Skin of body (tissue), 2 donors: ENCODE results near the gene MYL5. TPM values are rescaled to one million over a fixed set of nuclear protein-coding genes. Genes with fewer than 3 reads are reported as not detected.
"Not testable (repeated sequence)": the region's sequence is repeated elsewhere in the genome, so short reads cannot be mapped to it uniquely, and the experiment has no call there.

Experiments
- DNase-seq: peaks from one replicate; lab custom pipeline; 2025; lab: John Stamatoyannopoulos, UW
- total RNA-seq: library from RNA; depleted of rRNA; stranded (reverse); fragments of >200 nt; gene quantifications from one replicate; pipeline ENCODE4 v1.2.3, GENCODE V29; 2014

The MYL5 gene
- total RNA-seq, 1 donor from 2014 or later: 94.6 TPM

DNA sequence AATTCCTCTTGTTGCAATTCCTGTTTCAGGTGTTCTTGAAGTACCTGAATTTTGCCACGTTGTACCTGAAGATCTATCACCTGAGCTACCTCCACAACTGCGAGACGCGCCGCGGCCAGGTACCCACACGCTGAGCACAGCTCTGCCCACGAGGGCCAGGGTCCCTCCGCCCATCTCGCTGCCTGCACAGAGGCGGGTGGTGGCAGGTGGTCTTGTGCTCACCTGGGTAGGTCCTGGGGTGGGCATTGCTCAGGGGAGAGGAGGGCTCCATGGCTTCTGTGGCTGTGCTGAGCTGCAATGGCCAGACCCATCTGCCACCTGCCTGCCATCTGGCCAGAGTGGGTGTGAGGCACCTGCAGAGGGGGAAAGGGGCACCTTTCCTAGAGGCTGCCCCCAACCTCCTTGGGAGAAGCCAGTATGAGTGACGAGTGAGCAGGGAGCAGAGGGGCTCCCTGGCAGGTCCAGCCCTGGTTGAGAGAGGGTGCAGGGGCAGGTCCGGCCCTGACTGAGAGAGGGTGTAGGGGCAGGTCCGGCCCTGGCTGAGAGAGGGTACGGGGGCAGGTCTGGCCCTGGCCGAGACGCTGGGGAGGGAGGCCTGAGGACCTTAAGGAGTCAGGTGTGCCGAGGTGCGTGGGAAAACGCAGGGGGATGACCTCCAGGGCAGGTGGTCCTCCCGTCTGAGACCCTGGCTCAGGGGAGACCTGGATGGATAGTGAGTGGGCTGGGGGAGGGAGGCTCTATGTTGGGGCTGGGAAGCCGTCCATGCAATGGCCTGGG lies 38.3 kb upstream of the MYL5 start:
- DNase-seq: no peak

DNA sequence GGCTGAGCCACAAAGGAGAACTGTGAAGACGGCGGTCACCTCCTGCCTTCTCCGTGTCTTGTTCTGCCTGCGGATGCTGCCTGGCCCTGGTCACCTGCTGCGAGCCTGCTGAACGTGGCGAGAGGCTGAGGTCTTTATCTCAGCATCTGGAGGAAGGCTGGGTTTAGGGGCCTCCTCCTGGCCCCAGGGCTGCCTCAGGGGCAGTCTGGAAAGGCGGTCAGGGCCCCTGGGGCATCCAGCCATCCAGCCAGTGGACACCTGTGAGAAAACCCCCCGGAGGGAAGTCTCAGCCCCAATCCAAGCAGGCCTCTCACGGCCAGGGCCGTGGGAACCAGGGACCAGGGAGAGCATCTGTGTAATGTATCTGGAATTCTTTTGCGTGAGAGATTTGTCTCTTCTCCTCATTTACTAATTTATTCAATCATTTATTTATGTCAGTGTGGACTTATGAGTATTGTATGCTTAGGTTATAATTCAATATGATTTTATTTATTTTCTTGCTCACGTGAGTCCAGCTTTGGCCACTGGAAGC lies 37.6 kb upstream of the MYL5 start:
- DNase-seq: no peak

DNA sequence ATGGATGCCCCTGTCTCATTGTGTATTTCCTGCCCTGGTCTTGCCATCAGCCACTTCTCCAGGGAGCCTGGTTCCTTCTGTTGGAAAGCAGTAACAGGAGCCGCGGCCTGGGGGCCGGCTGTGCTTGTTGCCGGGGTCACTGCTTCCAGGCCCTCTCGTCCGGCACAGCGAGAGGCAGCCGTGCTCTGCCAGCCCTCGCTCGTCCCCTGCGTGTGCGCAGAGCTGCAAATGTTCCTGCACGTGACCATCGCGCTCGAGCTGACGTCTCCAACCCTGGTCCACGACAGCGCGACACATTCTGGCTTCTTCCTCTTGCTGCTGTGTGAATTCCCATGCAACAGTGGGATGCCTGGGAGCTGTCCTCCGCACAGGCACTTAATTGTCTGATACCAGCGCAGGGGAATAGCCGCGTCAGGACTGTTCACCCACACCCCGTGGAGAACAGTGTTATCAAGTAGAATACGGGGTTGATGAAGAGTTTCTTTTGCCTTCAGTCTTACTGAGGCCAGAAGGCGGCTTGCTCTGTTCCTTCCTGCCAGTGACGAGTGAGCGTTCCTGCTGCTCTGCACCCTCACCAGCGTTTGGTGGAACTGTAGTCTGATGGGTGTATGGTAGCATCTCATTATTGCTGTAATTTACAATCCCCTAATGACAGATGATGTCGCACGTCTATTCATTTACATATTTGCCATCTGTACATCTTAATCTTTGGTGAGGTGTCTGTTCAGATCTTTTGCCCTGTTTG lies 36.6 kb upstream of the MYL5 start:
- DNase-seq: no peak

DNA sequence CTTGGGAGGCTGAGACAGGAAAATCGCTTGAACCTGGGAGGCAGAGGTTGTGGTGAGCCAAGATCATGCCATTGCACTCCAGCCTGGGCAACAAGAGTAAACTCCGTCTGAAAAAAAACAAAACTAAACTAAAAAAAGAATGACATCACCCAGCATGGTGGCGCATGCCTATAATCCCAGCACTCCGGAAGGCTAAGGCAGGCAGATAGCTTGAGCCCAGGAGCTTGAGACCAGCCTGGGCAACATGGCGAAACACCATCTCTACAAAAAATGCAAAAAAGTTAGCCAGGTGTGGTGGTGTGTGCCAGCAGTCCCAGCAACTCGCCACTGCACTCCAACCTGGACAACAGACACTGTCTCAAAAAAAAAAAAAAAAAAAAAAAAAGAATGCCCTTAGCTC lies 32.0 kb upstream of the MYL5 start:
- not testable (repeated sequence) for DNase-seq

DNA sequence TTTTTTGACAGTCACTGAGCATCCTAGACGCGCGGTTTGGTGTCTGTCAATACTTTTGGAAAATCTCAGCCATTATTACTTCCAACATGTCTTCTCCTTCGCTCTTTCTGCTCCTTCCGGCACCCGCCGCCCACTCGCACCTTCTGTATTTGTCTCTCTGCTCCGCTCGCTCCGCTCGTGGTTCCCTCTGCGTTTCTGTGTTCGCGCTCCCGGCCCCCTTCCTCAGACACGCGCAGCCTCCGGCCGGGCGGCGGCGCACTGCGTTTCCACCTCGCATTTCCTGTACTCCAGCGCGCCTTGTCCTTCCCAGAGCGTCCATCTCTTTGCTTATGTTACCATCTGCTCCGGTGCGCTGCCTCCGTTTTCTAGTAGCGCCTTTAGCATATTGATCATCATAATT lies 27.9 kb upstream of the MYL5 start:
- DNase-seq: no peak

DNA sequence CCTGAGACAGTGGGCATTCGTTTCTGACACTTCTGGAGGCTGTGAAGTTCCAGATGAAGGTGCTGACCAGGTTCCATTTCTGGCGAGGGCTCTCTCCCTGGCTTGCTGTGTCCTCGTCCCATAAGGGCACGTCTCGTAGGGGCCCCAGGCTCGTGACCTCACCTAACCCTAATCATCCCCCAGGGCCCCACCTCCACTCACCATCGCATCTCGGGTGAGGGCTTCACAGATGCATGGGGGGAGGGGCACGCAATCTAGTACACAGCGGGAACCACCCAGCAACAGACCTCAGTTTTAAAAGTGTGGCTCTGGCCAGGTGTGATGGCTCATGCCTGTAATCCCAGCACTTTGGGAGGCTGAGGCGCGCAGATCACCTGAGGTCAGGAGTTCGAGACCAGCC lies 26.9 kb upstream of the MYL5 start:
- no peak for DNase-seq

DNA sequence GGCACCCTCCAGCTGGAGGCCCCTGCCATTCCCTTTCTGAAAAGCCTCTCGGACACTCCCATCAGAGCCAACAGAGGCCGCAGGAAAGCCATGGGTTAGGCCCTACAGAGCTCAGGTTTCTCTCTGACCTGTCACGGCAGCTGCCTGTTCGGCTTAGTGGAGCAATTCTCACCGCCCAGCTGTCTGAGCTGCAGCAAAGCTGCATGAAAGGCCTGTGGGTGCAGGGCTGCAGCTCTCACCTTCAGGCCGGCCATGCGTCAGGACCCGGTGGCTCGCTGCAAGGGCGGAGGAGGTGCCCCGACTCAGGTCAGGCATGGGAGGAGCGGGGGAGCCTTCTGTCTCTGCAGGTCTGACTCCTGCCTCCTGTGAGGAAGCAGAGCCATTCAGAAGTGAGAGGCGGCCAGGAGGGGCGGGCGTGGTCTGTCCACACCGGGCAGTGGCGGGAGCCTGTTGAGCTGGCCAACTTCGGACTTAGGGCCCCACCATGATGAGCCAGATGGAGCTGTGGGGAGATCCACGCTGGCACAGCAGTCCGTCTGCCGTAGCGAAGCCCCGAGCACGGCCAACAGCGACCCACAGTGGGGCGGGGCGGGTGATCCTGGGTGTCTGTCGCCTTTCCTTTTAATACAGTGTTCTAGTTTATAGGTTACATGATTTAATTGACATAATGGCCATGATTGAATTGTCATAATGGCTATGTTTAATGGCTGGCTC lies 25.6 kb upstream of the MYL5 start:
- DNase-seq: no peak

DNA sequence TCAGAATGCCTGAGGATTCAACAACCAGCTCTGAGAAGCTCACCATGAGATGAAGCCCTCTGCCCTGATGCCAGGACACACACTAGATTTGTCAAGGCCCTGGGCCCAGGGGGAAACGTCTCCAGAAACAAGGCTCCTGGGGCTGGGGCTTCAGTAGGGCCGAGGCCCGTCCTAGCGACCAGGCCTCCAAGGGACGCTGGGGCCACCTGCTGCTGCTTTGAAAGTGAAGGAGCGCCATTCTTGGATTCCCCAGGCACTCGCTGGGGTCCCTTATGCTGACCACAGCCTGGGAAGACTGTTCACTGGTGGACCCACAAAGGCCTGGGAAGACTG lies 25.1 kb upstream of the MYL5 start:
- DNase-seq: no peak

DNA sequence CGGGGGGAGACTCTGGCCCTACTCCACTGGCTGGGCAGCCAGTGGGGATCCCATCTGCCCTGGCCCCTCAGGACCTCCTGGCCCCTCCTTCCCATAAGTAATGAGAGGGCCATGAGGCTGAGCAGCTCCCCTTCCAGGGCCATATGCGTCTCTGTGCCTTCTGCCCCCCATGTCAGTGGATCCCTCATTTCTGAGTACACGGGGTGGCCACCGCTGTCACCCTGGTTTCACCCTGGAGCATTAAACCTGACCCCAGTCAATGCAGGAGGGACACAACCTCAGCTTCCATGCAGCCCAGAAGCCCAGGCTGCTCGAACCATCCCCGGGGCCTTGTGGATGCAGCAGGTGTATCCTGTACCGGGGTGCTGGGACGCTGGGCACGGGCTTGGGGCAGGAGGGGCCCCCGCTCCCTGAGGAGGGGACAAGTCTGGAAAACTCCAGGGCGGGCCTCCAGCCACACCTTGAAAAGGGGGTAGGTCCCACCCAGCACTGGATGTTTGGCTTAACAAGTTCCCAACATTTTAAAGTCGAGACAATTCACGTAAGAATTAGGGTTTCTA lies 24.5 kb upstream of the MYL5 start:
- DNase-seq: no peak

DNA sequence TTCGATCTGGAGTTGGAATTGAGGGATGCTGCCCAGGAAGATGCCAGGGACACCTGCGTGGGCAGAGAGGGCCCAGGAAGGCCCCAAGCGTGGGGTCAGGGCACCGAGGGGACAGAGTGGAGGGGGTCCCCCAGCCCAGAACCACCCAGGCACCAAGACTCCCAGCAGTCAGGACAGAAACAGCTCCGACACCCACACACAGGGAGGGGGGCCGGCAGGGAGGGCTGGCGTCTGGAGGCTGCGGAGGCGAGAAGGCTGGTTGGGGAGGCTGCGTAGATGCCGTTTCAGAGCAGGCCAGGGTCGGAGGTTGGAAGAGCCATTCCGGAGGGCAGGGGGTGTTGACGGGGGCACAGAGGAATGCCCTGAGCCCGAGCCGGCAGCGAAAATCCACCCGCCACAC lies 23.9 kb upstream of the MYL5 start:
- DNase-seq: no peak

DNA sequence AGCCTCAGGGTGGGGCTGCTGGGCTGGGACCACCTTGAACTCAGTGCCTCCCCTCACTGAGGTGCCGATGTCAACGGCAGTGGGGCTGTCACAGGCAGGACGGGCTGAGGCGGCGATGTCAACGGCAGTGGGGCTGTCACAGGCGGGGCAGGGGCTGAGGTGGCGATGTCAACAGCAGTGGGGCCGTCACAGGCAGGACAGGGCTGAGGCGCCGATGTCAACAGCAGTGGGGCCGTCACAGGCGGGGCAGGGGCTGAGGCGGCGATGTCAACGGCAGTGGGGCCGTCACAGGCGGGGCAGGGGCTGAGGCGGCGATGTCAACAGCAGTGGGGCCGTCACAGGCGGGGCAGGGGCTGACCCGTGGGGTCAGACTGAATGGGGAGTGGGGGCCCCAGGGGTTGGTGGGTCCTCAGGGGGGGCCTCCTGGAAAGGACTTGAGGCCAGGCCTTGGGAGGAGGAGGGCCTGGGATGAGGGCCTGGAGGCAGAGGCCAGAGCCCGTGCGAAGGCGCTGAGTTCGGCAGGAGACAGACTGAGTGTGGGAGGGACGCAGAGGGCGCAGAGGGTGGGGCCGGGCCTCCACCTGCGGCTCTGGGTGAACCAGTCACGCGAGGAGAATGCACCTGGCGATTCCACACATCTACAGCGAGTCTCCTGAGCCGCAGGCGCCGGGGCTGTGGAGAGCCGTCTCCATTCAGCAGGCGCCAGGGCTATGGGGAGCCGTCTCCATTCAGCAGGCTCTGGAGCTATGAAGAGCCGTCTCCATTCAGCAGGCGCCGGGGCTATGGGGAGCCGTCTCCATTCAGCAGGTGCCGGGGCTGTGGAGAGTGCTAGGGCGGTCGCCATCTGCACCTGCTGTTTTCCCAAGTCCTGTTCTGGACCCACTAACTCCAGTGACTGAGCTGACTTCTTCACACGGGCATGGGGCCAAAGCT lies 23.1 kb upstream of the MYL5 start:
- DNase-seq: no peak

DNA sequence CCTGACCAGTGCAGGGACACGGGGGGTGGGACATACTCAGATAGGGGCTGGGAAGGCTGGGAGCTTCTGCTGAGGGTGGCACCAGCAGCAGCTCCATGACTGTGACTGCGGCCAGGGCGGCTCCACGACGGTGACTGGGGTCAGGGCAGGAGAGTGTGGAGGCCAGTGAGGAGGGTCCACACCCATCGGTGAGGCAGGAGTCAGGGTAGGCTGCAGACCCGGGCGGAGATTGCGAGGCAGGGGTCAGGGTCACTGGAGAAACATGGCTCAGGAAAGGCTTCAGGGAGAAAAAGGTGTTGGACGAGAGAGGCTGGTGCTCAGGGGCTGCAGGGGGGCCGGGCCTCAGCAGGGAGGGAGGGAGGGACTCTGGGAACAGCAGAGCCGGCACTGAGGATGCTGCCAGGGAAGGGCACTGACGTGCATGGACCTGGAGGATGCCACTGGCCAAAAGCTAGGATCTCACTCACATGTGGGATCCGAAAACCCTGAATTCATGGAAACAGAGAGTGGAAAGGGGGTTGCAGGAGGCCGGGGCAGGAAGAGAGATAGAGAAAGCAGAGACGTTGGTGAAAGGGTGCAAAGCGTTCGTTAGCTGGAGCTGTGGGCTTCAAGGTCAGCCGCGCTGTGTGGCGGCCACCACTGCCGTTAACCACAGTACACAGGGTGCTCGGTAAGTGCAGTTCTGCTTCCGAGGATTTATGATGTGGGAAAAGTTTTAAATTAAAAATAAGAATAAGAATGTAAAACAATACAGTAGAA lies 22.3 kb upstream of the MYL5 start:
- no peak for DNase-seq

DNA sequence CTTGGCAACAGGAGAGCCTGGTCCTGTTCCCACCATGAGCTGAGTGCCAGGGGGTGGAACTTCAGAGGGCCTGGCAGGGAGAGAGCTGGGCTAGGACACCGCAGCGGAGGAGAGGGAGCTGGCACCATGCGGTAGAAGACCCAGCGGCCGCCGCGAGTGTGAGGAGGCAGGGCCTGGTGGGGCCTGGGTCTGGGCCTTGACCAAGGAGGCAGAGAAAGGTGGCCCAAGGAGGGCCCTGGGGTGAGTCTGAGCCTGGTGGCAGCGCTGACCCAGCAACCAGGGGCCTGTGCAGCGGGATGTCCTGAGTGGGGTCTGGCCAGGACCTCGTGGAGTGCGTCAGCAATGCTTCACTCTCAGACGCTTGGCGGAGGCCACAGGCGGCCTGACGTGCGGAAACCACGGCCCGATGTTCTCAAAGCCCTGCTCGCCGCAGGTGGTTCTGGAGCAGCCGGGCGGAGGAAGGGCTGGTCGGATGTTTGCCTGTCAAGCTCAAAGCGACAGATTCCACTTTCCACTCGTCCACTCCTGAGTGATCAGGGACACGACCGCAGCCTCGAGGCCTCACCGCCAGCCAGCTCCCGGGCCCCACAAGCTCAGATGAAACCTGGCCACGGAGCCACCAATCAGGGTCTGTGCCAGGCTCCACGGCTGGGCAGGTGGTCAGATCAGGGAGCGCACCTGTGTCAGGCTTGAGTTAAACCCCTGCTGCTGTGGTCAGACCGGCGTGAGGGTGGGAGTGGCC lies 21.1 kb upstream of the MYL5 start:
- DNase-seq: no peak

DNA sequence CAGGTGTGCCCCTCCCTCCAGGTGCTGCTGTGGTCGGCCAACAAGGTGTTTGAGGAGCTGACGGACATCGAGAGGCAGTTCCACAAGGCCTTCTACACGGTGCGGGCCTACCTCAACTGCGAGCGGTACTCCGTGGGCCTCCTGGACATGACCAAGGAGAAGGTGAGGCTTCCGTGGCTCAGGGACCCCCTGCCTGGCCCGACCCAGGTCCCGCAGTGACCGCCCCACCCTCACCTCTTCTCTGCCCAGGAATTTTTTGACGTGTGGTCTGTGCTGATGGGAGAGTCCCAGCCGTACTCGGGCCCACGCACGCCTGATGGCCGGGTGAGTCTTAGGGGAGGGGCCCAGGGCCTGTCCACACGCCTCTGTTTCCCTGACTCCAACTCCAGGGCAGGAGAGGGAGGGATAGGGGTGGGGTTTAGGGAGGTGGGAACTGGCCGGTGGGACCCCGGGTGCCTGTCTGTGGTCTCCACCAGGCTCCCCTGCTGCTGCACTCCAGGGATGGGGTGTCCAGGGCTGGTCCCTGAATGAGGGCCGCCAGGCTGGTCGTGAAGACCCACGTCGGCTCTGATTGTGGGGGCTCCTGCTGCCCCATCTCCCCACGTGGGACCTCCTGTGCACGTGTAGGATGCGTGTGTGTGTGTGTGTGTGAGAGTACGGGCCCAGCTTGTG lies 20.4 kb upstream of the MYL5 start:
- no peak for DNase-seq

DNA sequence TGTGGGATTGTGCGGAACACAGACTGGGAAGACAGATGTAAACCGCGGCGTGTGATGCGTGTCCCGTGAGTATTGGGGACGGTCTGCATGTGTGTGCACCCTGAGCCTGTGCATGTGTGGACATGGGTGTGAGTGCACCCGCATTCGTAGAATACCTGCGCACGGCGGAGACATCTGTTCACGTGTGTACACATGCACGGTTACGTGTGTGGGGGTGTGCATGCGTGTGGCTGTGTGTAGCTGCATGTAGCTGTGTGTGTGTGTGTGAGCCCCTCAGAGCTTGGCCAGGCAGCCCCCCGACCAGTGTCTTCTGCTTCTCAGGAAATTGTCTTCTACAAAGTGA lies 19.9 kb upstream of the MYL5 start:
- no peak for DNase-seq

DNA sequence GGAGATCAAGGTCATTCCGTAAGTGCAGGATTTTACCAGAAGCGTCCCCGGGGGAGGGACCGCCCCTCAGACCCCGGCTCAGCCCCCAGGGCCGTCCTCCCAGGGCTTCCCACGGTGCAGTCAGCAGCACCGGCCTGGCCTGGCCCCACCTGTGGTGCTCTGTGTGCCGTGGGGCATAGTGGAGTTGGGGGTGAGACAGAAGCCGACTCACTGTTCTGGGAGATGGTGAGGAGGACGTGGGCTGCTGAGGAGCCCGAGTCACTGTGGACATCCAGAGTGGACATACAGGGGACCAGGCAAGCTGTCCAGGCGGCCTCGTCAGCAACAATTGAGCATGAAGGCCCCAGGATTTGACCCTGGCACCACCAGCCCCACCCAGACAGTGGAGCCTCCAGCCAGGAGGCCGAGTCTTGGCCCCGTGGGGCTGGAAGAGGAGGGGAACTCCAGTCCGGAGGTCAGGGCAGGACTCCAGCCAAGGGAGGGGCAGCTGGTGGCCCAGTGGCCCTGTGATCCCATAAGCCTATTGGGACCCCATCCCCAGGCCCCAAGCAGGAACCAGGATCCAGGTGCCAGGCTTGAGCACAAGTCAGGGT lies 19.4 kb upstream of the MYL5 start:
- DNase-seq: no peak

DNA sequence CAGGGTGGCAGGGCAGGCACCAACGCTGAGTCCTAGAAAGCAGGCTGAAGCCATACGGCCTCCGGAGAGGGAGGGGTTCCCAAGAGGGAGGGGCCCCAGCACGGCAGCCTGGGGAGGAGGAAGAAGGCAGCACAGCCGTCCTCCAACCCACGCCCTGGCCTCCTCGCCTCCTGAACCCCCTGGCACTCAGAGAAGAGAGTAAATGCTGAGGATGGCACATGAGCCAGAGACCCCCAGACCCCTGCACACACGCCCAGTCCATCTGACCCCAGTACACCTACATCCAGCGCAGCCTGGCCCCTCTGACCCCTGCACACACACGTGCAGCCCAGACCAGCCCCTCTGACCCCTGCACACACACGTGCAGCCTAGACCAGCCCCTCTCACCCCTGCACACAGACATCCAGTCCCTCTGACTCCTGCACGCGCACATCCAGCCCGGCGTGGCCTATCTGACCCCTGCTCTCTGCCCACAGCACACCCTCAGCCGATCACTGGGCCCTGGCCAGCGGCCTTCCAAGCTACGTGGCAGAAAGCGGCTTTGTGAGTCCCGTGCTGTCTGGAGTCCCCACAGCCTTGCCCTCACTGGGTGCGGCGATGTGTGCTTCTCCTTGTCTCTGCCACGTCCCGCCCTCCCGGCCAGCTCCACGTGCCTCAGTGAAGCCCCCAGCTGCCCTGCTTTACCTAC lies 18.7 kb upstream of the MYL5 start:
- no peak for DNase-seq
